Germinal center (tissue), 1 donor: ENCODE measurements around the gene KCNJ16.

ENCODE experiments used
- DNase-seq: peaks from one replicate; pipeline ENCODE4 v3.0.0; 2012; ENCODE audit warnings: mixed read lengths, low spot score

The KCNJ16 gene

GRCh38 chr17:70128727-70129238 is 53.8 kb downstream of the KCNJ16 start:
- DNase-seq: no peak

GRCh38 chr17:70130289-70130688 is 55.3 kb downstream of the KCNJ16 start:
- no peak for DNase-seq

- no peak for DNase-seq
Observed at GRCh38 chr17:70132505-70132904, 57.5 kb downstream of the KCNJ16 start.

GRCh38 chr17:70134042-70134441 is 59.0 kb downstream of the KCNJ16 start:
- no peak for DNase-seq

- DNase-seq: no peak
Observed at GRCh38 chr17:70134777-70135176, 59.8 kb downstream of the KCNJ16 start.

GRCh38 chr17:70136131-70136530 is 61.1 kb downstream of the KCNJ16 start:
- no peak for DNase-seq

GRCh38 chr17:70137451-70138230 is 62.6 kb downstream of the KCNJ16 start:
- DNase-seq: peak; percentile 20

- no peak for DNase-seq
Observed at GRCh38 chr17:70138291-70138865, 63.4 kb downstream of the KCNJ16 start.

GRCh38 chr17:70139449-70139993 is 64.5 kb downstream of the KCNJ16 start:
- DNase-seq: no peak

- no peak for DNase-seq
Observed at GRCh38 chr17:70144260-70144846, 69.3 kb downstream of the KCNJ16 start.

GRCh38 chr17:70153210-70153609 is 78.2 kb downstream of the KCNJ16 start:
- no peak for DNase-seq

- DNase-seq: no peak
Observed at GRCh38 chr17:70157151-70157550, 82.1 kb downstream of the KCNJ16 start.

- DNase-seq: no peak
Observed at GRCh38 chr17:70158180-70158579, 83.2 kb downstream of the KCNJ16 start.

GRCh38 chr17:70158591-70158990 is 83.6 kb downstream of the KCNJ16 start:
- DNase-seq: no peak

- no peak for DNase-seq
Observed at GRCh38 chr17:70159980-70160379, 85.0 kb downstream of the KCNJ16 start.

GRCh38 chr17:70161519-70161918 is 86.5 kb downstream of the KCNJ16 start:
- DNase-seq: no peak

GRCh38 chr17:70165383-70165782 is 90.4 kb downstream of the KCNJ16 start:
- no peak for DNase-seq

- no peak for DNase-seq
Observed at GRCh38 chr17:70166615-70167014, 91.6 kb downstream of the KCNJ16 start.

- DNase-seq: peak; percentile 22
Observed at GRCh38 chr17:70168044-70168976, 93.3 kb downstream of the KCNJ16 start.

- DNase-seq: peak; percentile 90
Observed at GRCh38 chr17:70168977-70169708, 94.1 kb downstream of the KCNJ16 start, which contains the start of gene KCNJ2. TSS of gene KCNJ2 (plus strand) at chr17:70169532. CDS start at chr17:70175040, 5,508 bp downstream.
